SU-DHL-6 (cell line): ENCODE data around the gene WNT1.

Experiments
- CTCF ChIP-seq: fragments of 200-600 bp; sonication (generic); IDR thresholded peaks from one replicate; pipeline ENCODE4 v1.5.1; 2017; ENCODE audit warnings: antibody characterized with exemption, mild to moderate bottlenecking, low read length, moderate library complexity; ENCODE audit not compliant: insufficient read depth, poor library complexity, severe bottlenecking
- EZH2phosphoT487 ChIP-seq: fragments of 200-600 bp; sonication (generic), shearing (Covaris generic); conservative IDR thresholded peaks from 2 replicates; pipeline ENCODE4 v1.6.1; 2018; ENCODE audit warnings: mild to moderate bottlenecking, antibody characterized with exemption, low read length, moderate library complexity, mixed read lengths

- TF ChIP-seq CTCF (no peak), EZH2phosphoT487 (no peak)
Observed at GRCh38 chr12:48985901-48986300, 7.8 kb downstream of the WNT1 start.
